Right lobe of liver (tissue), 6 donors: Measurements from ENCODE around the gene PLCB1. TPM values are rescaled to one million over a fixed set of nuclear protein-coding genes. Genes with fewer than 3 reads are reported as not detected.

ENCODE experiments used
- ATAC-seq, 4 donors: fragments of 200-7000 bp; cut with Tn5 transposase; one replicate each; pipeline ENCODE4 v1.9.1; 2020; ENCODE audit warnings: mild to moderate bottlenecking in 4 of 4, moderate library complexity in 4 of 4
- DNase-seq, 3 donors: peaks; one replicate each; pipeline ENCODE4 v3.0.0-alpha.2; 2020
- H3K27ac ChIP-seq, 3 donors: fragments of 200-600 bp; one replicate each; pipeline ENCODE4 v1.8.0; 2022
- H3K27me3 ChIP-seq, 2 donors: fragments of 200-600 bp; one replicate each; pipeline ENCODE4 v1.8.0; 2022
- H3K36me3 ChIP-seq, 4 donors: fragments of 200-600 bp; sonication (generic) in 1 of 4; one replicate each; pipeline versions ENCODE4 v1.5.1 to v1.8.0; 2017 to 2022; ENCODE audit warnings: control low read depth in 1 of 4
- H3K4me1 ChIP-seq, 4 donors: fragments of 200-600 bp; sonication (generic) in 1 of 4; one replicate each; pipeline versions ENCODE4 v1.5.1 to v1.8.0; 2017 to 2022; ENCODE audit warnings: control low read depth in 1 of 4
- H3K4me3 ChIP-seq, 3 donors: fragments of 200-600 bp; one replicate each; pipeline ENCODE4 v1.8.0; 2022
- H3K9me3 ChIP-seq, 4 donors: fragments of 200-600 bp; sonication (generic) in 1 of 4; one replicate each; pipeline versions ENCODE4 v1.5.1 to v1.8.0; 2017 to 2022; ENCODE audit warnings: control low read depth in 1 of 4
- POLR2A ChIP-seq: fragments of 450-650 bp; IDR thresholded peaks from one replicate; pipeline ENCODE4 v1.6.1; 2017; ENCODE audit warnings: antibody characterized with exemption, mild to moderate bottlenecking
- WGBS: methylation state at CpG from one replicate; pipeline ENCODE4 v1.1.6; 2018; ENCODE audit warnings: low coverage, low lambda C conversion rate; ENCODE audit not compliant: insufficient coverage; ENCODE audit errors: missing lambda C conversion rate; 5-methylcytosine and 5-hydroxymethylcytosine counted together
- intact Hi-C, 2 donors: fragments of 100-400 bp; cut with DNase I; formaldehyde crosslinking; loops; one replicate each; pipeline versions ENCODE4 v1.11.2 to v1.14.1; 2022
- total RNA-seq, 6 experiments: library from RNA; depleted of rRNA in 2 of 6; stranded (reverse); fragments of >200 nt in 2 of 6; fragmentation: NEBNext Ultra II Directional in 3 of 6; extraction: Animal tissue kit (Norgen Biotek cat#: 25700) in 3 of 6; gene quantifications; one replicate each; pipeline versions ENCODE4 v1.1.0 to v1.2.4, GENCODE V29; 2016 to 2023
- TF ChIP-seq, protein P1 (sequence below), 4 donors: fragments of 200-600 bp in 3 of 4; fragments of 450-650 bp in 1 of 4; IDR thresholded peaks; one replicate each; pipeline versions ENCODE4 v1.5.1 to v1.8.0; 2016 to 2022; ENCODE audit warnings: antibody characterized with exemption in 4 of 4, mild to moderate bottlenecking in 2 of 4
- donor health status: DM: no; HTN: yes; CAD: no.
- donor health status: DM: no; HTN: no; CAD: no.
- donor health status: DM: no; HTN: no; CAD: no.
- donor health status: DM: no; HTN: yes; CAD: no.
- donor health status: DM: no; HTN: yes; CAD: no.

Gene PLCB1
- total RNA-seq, 6 experiments from 2014 or later: 5.0 to 9.9 (median 5.7) TPM

DNA sequence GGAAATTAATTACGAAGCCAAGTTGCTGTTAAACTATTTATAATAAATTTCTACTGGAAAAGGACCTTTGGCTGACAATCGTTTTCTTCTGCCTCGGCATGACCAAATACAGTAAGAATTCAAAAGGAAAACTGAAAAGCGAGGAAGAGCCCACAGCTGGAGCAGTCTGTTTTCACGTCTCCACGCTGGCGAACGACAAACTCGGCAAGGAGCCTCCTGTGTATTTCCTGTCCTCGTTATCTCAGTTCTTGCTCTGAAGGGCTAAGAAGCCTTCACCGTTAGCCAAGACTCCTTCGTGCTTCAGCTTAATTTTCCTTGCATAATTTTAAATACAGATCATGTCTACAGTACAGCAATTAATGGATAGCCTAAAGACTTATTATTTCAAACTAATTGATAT, 722.5 kb downstream of the PLCB1 start:
- peak; percentile 30 to 54 (median 42) for ATAC-seq
- Histone ChIP-seq H3K4me1 (no peaks in the 10 kb centered on the region), H3K27ac (no peak overlapping the region), H3K4me3 (no peak overlapping the region), H3K9me3 (no peaks in the 10 kb centered on the region), H3K27me3 (no peaks in the 10 kb centered on the region), H3K36me3 (no peaks in the 10 kb centered on the region)
- TF ChIP-seq, protein P1, sequence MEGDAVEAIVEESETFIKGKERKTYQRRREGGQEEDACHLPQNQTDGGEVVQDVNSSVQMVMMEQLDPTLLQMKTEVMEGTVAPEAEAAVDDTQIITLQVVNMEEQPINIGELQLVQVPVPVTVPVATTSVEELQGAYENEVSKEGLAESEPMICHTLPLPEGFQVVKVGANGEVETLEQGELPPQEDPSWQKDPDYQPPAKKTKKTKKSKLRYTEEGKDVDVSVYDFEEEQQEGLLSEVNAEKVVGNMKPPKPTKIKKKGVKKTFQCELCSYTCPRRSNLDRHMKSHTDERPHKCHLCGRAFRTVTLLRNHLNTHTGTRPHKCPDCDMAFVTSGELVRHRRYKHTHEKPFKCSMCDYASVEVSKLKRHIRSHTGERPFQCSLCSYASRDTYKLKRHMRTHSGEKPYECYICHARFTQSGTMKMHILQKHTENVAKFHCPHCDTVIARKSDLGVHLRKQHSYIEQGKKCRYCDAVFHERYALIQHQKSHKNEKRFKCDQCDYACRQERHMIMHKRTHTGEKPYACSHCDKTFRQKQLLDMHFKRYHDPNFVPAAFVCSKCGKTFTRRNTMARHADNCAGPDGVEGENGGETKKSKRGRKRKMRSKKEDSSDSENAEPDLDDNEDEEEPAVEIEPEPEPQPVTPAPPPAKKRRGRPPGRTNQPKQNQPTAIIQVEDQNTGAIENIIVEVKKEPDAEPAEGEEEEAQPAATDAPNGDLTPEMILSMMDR (IDR thresholded peaks at IDR 0.05): no peak
- TF ChIP-seq POLR2A: no peak
- DNase-seq: peak in 2 of 3 donors; percentile 19 to 43
- WGBS: 46% methylated on average over 11 of the region's 12 CpGs
- intact Hi-C loops: no loop called here

DNA sequence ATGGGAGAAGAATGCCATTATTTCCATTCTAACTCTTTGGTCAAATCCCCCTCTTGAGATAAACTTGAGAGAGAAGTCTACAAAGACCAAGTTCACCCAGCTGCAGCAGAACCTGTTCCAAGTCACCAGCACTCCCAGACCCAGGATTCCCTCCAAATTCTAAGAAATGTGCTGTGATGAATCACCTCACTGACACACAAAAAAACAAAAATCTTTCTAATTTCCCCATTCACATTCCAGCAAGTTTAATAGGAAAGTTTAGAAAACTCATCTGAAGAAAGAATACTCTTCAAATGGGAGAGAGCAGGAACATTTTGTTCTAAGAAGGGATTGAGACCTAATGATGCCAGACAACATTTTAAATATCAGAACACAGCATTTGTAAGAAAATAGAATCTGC, 723.2 kb downstream of the PLCB1 start:
- no peaks in the 10 kb centered on the region for H3K27me3 ChIP-seq
- intact Hi-C loops: no loop called here
- H3K36me3 ChIP-seq: no peaks in the 10 kb centered on the region
- no peaks in the 10 kb centered on the region for H3K9me3 ChIP-seq
- ATAC-seq (no peak), DNase-seq (no peak)
- no peak overlapping the region for H3K27ac ChIP-seq
- no peaks in the 10 kb centered on the region for H3K4me1 ChIP-seq
- no peak overlapping the region for H3K4me3 ChIP-seq
- TF ChIP-seq, protein P1 (IDR thresholded peaks at IDR 0.05): no peak
- no peak for TF ChIP-seq POLR2A

DNA sequence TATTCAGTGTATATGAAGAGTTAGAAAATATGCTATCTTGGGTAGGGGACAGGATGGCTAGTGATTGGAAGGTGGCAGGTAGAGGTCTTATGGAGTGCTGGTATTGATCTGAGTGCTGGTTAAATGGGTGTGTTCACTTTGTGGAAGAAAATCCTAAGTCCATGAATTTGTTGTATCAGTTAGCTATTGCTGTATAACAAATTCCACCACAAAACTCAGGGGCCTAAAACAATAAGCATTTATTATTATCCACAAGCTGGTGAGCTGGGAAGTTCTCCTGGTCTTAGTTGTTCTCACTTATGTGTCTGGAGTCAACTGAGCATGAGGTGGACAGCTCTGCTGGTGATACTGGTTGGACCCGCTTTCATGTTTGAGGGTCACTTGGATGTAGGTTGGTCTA, 724.6 kb downstream of the PLCB1 start:
- Histone ChIP-seq H3K36me3 (no peaks in the 10 kb centered on the region), H3K27ac (no peak overlapping the region), H3K4me1 (no peaks in the 10 kb centered on the region), H3K4me3 (no peak overlapping the region), H3K27me3 (no peaks in the 10 kb centered on the region), H3K9me3 (no peaks in the 10 kb centered on the region)
- no peak for DNase-seq
- intact Hi-C loops: no loop called here
- no peak for TF ChIP-seq POLR2A
- TF ChIP-seq, protein P1 (IDR thresholded peaks at IDR 0.05): no peak
- no CpG with 5 or more reads among the region's 1 CpG for WGBS
- ATAC-seq: no peak

DNA sequence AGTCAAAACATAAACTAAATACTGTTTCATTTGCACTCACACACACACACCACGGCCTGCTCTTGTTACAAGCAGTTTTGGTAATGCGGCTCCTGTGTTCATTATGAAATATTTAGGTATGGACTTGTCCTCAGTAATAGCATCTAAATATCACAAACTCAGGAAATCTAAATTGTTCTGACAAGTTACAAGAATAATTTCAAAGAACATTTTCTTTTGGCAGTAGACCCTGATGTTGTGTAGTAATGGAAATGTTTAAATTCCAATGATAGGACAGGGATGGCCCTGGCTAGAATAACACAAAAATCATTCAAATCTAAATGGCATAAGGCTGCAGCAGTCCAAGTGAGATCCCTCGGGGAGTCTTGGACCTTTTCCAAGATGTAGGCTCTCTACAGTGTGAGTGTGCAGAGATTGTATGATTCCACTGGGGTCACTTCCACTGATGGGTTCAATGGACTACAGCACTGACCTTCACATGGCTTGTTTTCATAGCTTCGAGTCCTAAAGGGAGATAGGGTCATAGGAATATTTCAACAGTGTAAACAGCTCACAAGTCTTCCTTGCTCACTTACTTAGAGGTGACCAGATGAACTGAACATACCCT, 726.2 kb downstream of the PLCB1 start:
- DNase-seq: no peak
- WGBS: 47% methylated on average over 4 of the region's 4 CpGs
- ATAC-seq: peak in 2 of 4 donors; percentile 49 to 50
- TF ChIP-seq, protein P1 (IDR thresholded peaks at IDR 0.05): no peak
- TF ChIP-seq POLR2A: no peak
- Histone ChIP-seq H3K27ac (no peak overlapping the region), H3K4me3 (no peak overlapping the region), H3K27me3 (no peaks in the 10 kb centered on the region), H3K4me1 (no peaks in the 10 kb centered on the region), H3K36me3 (no peaks in the 10 kb centered on the region), H3K9me3 (no peaks in the 10 kb centered on the region)
- intact Hi-C loops: no loop called here

DNA sequence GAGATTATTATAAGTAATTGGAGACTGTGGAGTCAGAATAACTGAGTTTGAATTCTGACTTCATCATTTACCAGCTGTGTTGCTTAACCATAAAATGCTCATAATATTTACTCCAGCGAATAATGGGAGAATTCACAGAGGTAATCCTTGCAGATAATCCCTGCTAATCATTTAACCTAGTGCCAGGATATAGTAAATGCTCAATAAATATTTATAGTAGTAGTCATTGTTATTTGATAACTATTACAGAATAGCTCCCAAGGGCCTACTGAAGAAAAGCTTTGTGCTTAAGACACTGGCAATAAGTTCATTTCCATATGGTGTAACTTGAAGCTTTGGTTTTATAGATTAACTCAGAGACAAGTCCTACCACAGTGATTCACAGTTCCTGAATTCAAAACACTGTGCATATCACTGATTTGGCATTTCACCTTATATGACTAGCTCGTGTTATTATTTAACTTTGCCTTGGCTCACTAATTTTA, 728.0 kb downstream of the PLCB1 start:
- H3K27ac ChIP-seq: no peak overlapping the region
- ATAC-seq (no peak), DNase-seq (no peak)
- no peak for TF ChIP-seq POLR2A
- TF ChIP-seq, protein P1 (IDR thresholded peaks at IDR 0.05): no peak
- H3K4me3 ChIP-seq: no peak overlapping the region
- H3K27me3 ChIP-seq: no peaks in the 10 kb centered on the region
- no peaks in the 10 kb centered on the region for H3K4me1 ChIP-seq
- intact Hi-C loops: no loop called here
- no peaks in the 10 kb centered on the region for H3K9me3 ChIP-seq
- 72% methylated on average over 2 of the region's 2 CpGs for WGBS
- no peaks in the 10 kb centered on the region for H3K36me3 ChIP-seq
